Pancreas (tissue), 10 donors: Measurements from ENCODE around the gene CAPN6. TPM values are rescaled to one million over a fixed set of nuclear protein-coding genes. Genes with fewer than 3 reads are reported as not detected.

Source experiments
- ATAC-seq, 4 donors: fragments of 200-7000 bp; cut with Tn5 transposase; one replicate each; pipeline versions ENCODE4 v1.8.0 to v1.9.1; 2020; ENCODE audit warnings: mild to moderate bottlenecking in 4 of 4, moderate library complexity in 4 of 4
- DNase-seq, 6 donors: peaks; one replicate each; pipeline ENCODE4 v3.0.0-alpha.2; 2020
- FAIRE-seq: peaks from 2 replicates; lab custom pipeline; 2012; peaks lifted over from hg19 to GRCh38; lab: Jason Lieb, UNC
- H3K27ac ChIP-seq, 4 donors: fragments of 200-600 bp; sonication (generic); 1 replicate in 3 of 4; 2 replicates in 1 of 4; pipeline versions ENCODE4 v1.5.0 to v1.8.0; 2020
- H3K27me3 ChIP-seq, 4 donors: fragments of 200-600 bp; one replicate each; pipeline ENCODE4 v1.8.0; 2021
- H3K36me3 ChIP-seq, 3 donors: fragments of 200-600 bp; sonication (generic) in 1 of 3; one replicate each; pipeline versions ENCODE4 v1.5.0 to v1.8.0; 2020 to 2021
- H3K4me1 ChIP-seq, 3 donors: fragments of 200-600 bp; one replicate each; pipeline ENCODE4 v1.8.0; 2021
- H3K4me3 ChIP-seq, 4 donors: fragments of 200-600 bp; sonication (generic) in 2 of 4; one replicate each; pipeline versions ENCODE4 v1.5.0 to v1.8.0; 2020 to 2021
- H3K9me3 ChIP-seq, 4 donors: fragments of 200-600 bp; one replicate each; pipeline ENCODE4 v1.8.0; 2021
- WGBS, 2 donors: extraction: QIAGEN DNeasy Blood & Tissue Kit; methylation state at CpG; one replicate each; pipeline ENCODE4 v1.1.7; 2013; 5-methylcytosine and 5-hydroxymethylcytosine counted together
- intact Hi-C, 3 donors: fragments of 100-400 bp; cut with DNase I; formaldehyde crosslinking; loops; one replicate each; pipeline versions ENCODE4 v1.11.1 to v1.14.2; 2022
- polyA plus RNA-seq, 2 donors: library from polyadenylated mRNA; stranded (reverse); fragments of 200-250 nt; gene quantifications; one replicate each; pipeline ENCODE4 v1.2.3, GENCODE V29; 2013
- total RNA-seq, 6 donors: library from RNA; stranded (reverse); fragmentation: NEBNext Ultra II Directional in 4 of 6; extraction: Animal tissue kit (Norgen Biotek cat#: 25700) in 4 of 6; gene quantifications; one replicate each; pipeline versions ENCODE4 v1.2.1 to v1.2.4, GENCODE V29; 2021 to 2023
- TF ChIP-seq, protein P1 (sequence below), 4 donors: fragments of 200-600 bp; sonication (generic) in 3 of 4; IDR thresholded peaks; one replicate each; pipeline versions ENCODE4 v1.5.0 to v1.8.0; 2021; ENCODE audit warnings: antibody characterized with exemption in 4 of 4
- donor health status: healthy with polysubstance abuse.
- donor health status: DM: no; HTN: no; CAD: no; lungs with moderate emphysema.
- donor health status: DM: no; HTN: no; CAD: no.
- donor health status: control.
- donor health status: control.
- donor health status: Bipolar disorder and iron deficiency.
- donor health status: DM: yes; HTN: yes; CAD: no.
- donor health status: DM: no; HTN: no; CAD: no.
- donor health status: DM: no; HTN: no; CAD: no.
- donor health status: DM: yes; HTN: yes; CAD: no.

CAPN6 gene
- total and polyA plus RNA-seq, 8 donors = 2.0 to 8.5 (median 2.2) TPM

DNA sequence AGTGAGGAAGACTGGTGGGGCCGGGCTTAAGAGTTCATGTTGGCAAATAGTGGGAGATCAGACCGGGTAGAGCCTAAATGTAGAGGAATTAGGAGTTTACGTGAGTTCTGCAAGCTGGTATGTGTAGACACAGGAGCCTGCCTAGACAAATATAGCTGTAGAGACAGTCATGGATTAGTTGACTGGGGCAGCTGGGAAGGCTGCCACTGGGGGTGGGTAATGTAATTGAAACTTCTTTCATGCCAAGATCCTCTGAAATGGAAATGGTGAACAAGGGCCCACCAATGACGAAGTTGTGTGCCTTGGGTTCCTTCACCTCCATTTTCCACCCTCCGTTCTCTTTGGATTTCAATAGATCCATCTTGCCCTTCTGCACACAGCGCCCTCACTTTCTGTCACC, 11.9 kb upstream of the CAPN6 start:
- ATAC-seq = no peak
- TF ChIP-seq, protein P1, sequence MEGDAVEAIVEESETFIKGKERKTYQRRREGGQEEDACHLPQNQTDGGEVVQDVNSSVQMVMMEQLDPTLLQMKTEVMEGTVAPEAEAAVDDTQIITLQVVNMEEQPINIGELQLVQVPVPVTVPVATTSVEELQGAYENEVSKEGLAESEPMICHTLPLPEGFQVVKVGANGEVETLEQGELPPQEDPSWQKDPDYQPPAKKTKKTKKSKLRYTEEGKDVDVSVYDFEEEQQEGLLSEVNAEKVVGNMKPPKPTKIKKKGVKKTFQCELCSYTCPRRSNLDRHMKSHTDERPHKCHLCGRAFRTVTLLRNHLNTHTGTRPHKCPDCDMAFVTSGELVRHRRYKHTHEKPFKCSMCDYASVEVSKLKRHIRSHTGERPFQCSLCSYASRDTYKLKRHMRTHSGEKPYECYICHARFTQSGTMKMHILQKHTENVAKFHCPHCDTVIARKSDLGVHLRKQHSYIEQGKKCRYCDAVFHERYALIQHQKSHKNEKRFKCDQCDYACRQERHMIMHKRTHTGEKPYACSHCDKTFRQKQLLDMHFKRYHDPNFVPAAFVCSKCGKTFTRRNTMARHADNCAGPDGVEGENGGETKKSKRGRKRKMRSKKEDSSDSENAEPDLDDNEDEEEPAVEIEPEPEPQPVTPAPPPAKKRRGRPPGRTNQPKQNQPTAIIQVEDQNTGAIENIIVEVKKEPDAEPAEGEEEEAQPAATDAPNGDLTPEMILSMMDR (IDR thresholded peaks at IDR 0.05) = no peak
- H3K4me1 ChIP-seq = peaks cover 0 to 7% (median 0%) of the 10 kb centered on the region in 3 donors
- H3K4me3 ChIP-seq = no peak overlapping the region
- H3K9me3 ChIP-seq = no peaks in the 10 kb centered on the region
- 63 to 90% methylated on average over 6 of the region's 6 CpGs for WGBS, 2 donors
- no peak overlapping the region for H3K27ac ChIP-seq
- intact Hi-C loops = no loop called here
- no peak for FAIRE-seq
- no peaks in the 10 kb centered on the region for H3K27me3 ChIP-seq
- DNase-seq = no peak
- no peaks in the 10 kb centered on the region for H3K36me3 ChIP-seq

DNA sequence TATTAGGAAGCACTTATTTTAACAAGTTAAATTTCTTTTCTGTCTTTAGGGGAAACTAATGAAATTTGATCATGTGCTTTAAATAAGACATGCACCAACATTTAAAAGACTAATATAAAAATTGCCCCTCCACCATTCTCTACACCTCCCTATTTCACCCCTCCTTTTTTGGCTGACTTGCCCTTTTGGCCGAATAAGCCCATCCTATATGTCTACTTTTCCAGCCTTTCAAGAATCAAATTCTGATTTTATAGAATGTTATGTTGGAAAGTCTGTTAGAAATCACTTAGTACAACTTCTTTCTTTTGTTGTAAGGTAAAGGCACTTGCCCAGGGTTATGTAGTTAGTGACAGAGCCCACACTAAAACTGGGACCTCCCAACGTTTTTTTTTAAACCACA, 1.8 kb downstream of the CAPN6 start:
- Histone ChIP-seq H3K27ac (no peak overlapping the region), H3K4me3 (no peak overlapping the region), H3K27me3 (peaks cover 0 to 27% (median 2%) of the 10 kb centered on the region in 4 donors), H3K4me1 (no peaks in the 10 kb centered on the region), H3K9me3 (no peaks in the 10 kb centered on the region), H3K36me3 (no peaks in the 10 kb centered on the region)
- DNase-seq = no peak
- FAIRE-seq = no peak
- 16 to 35% methylated on average over 2 of the region's 2 CpGs for WGBS, 2 donors
- ATAC-seq = no peak
- TF ChIP-seq, protein P1 (IDR thresholded peaks at IDR 0.05) = no peak
- intact Hi-C loops = no loop called here

DNA sequence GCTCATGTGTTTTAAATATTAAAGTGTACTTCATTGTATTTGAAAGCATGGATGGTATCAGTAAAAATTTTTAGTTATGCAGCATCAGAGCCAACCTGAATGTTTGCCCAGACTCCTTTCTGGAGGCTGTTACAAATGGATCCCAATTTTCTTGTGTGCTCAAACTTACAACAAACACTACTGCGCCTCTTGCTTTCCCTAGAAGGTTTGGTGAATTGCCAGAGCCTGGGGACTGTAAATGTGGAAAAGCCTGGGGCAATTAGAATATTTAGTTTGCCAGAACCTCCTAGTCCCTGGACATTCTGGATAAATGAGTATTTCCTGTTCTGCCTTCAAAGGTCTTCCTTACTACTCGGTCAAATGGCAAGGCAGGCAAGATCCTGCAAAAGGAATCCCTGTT, 4.8 kb downstream of the CAPN6 start:
- H3K4me1 ChIP-seq = no peaks in the 10 kb centered on the region
- TF ChIP-seq, protein P1 (IDR thresholded peaks at IDR 0.05) = no peak
- H3K27ac ChIP-seq = no peak overlapping the region
- H3K4me3 ChIP-seq = no peak overlapping the region
- intact Hi-C loops = no loop called here
- no peaks in the 10 kb centered on the region for H3K9me3 ChIP-seq
- no peak for FAIRE-seq
- no peaks in the 10 kb centered on the region for H3K36me3 ChIP-seq
- 61 to 74% methylated on average over 2 of the region's 2 CpGs for WGBS, 2 donors
- no peak for DNase-seq
- H3K27me3 ChIP-seq = peaks cover 0 to 30% (median 4%) of the 10 kb centered on the region in 4 donors
- ATAC-seq = no peak

DNA sequence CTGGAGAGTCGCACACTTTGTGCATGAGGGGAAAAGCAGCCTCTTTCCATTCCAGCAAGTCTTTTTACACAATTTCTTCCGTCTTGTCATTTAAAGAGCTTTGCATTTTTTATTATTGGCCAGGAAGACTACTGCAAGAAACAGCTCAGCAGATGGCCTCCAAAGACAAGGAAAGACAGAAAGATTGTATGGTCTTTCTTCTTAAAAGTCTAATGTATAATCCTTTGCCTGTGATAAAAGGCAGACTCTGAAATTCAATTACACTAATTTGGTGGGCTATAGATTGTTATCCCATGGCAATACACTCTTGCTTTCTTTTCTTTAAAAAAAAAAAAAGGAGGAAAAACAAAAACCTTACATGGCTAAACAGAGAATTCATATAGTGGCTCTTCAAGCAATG, 5.9 kb downstream of the CAPN6 start:
- ATAC-seq (no peak), FAIRE-seq (peak; percentile 51), DNase-seq (no peak)
- Histone ChIP-seq H3K27me3 (peaks cover 0 to 22% (median 4%) of the 10 kb centered on the region in 4 donors), H3K4me3 (no peak overlapping the region), H3K4me1 (no peaks in the 10 kb centered on the region), H3K9me3 (no peaks in the 10 kb centered on the region), H3K36me3 (no peaks in the 10 kb centered on the region), H3K27ac (no peak overlapping the region)
- TF ChIP-seq, protein P1 (IDR thresholded peaks at IDR 0.05) = no peak
- 56 to 75% methylated on average over 2 of the region's 2 CpGs for WGBS, 2 donors
- intact Hi-C loops = no loop called here

DNA sequence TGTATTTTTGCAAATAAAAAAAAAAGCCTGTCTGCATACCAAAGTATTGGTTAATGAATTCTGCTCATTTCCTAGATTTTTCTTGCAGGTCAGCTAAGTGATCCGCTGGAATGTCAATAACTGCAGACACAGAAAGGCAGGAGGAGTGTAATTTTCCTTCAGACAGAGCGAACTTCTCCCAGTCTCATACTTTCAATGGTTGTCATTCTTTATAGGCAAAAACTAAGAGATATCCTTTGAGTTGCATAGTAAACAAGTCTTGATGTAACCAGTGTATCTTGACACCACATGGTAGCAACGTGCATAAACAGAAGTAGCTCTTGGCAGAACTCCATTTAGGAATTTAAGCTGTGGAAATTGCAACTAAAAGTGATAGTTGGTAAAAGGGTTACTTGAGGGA, 8.2 kb downstream of the CAPN6 start:
- Histone ChIP-seq H3K36me3 (no peaks in the 10 kb centered on the region), H3K27ac (no peak overlapping the region), H3K9me3 (no peaks in the 10 kb centered on the region), H3K4me3 (no peak overlapping the region), H3K27me3 (peaks cover 0 to 18% (median 4%) of the 10 kb centered on the region in 4 donors), H3K4me1 (no peaks in the 10 kb centered on the region)
- no peak for ATAC-seq
- no peak for DNase-seq
- TF ChIP-seq, protein P1 (IDR thresholded peaks at IDR 0.05) = no peak
- intact Hi-C loops = no loop called here
- no peak for FAIRE-seq
- 48 to 60% methylated on average over 3 of the region's 3 CpGs for WGBS, 2 donors
